Measurements from ENCODE around the gene PSMD8. TPM values are rescaled to one million over a fixed set of nuclear protein-coding genes. Genes with fewer than 3 reads are reported as not detected.
"Not testable (repeated sequence)": the region's sequence is repeated elsewhere in the genome, so short reads cannot be mapped to it uniquely, and the experiment has no call there.

PSMD8 gene
- total RNA-seq, 2 donors from 2014 or later, result 121 to 139 TPM

- intact Hi-C loops (cut with DNase I), result no loop called here
- DNase-seq (ENCODE audit: low spot score), result no peak
These were observed 14.0 kb upstream of the PSMD8 start for GRCh38 chr19:38360351-38360750.

GRCh38 chr19:38360839-38361631 lies 13.3 kb upstream of the PSMD8 start:
- intact Hi-C loops (cut with DNase I), result no loop called here
- DNase-seq (ENCODE audit: low spot score), result no peak

GRCh38 chr19:38361633-38362075 lies 12.7 kb upstream of the PSMD8 start:
- intact Hi-C loops (cut with DNase I), result no loop called here
- peak; percentile 89 for DNase-seq (ENCODE audit: low spot score)

- peak; percentile 94 for DNase-seq (ENCODE audit: low spot score)
- intact Hi-C loops (cut with DNase I), result no loop called here
These were observed 12.1 kb upstream of the PSMD8 start for GRCh38 chr19:38362076-38362945.

GRCh38 chr19:38362946-38363688 lies 11.3 kb upstream of the PSMD8 start:
- intact Hi-C loops (cut with DNase I); DNase-seq (ENCODE audit: low spot score): not testable (repeated sequence)

GRCh38 chr19:38367041-38367440 lies 7.3 kb upstream of the PSMD8 start:
- no peak for DNase-seq (ENCODE audit: low spot score)
- intact Hi-C loops (cut with DNase I), result no loop called here

- no peak for DNase-seq (ENCODE audit: low spot score)
- intact Hi-C loops (cut with DNase I), result no loop called here
These were observed 4.8 kb upstream of the PSMD8 start for GRCh38 chr19:38369584-38369983.

GRCh38 chr19:38370299-38370698 lies 4.1 kb upstream of the PSMD8 start:
- no peak for DNase-seq (ENCODE audit: low spot score)
- intact Hi-C loops (cut with DNase I), result no loop called here

GRCh38 chr19:38371081-38371480 lies 3.3 kb upstream of the PSMD8 start:
- intact Hi-C loops (cut with DNase I), result no loop called here
- DNase-seq (ENCODE audit: low spot score), result no peak

GRCh38 chr19:38373907-38374331 lies 452 bp upstream of the PSMD8 start:
- intact Hi-C loops (cut with DNase I), result no loop called here
- no peak for DNase-seq (ENCODE audit: low spot score)

GRCh38 chr19:38375098-38375493 lies 725 bp downstream of the PSMD8 start:
- intact Hi-C loops (cut with DNase I), result no loop called here
- no peak for DNase-seq (ENCODE audit: low spot score)

- intact Hi-C loops (cut with DNase I), result no loop called here
- DNase-seq (ENCODE audit: low spot score), result no peak
These were observed 1.4 kb downstream of the PSMD8 start for GRCh38 chr19:38375748-38376147.

- intact Hi-C loops (cut with DNase I), result no loop called here
- no peak for DNase-seq (ENCODE audit: low spot score)
These were observed 2.2 kb downstream of the PSMD8 start for GRCh38 chr19:38376576-38376975.

- intact Hi-C loops (cut with DNase I), result no loop called here
- no peak for DNase-seq (ENCODE audit: low spot score)
These were observed 2.7 kb downstream of the PSMD8 start for GRCh38 chr19:38377052-38377451.

GRCh38 chr19:38378866-38379265 lies 4.5 kb downstream of the PSMD8 start:
- intact Hi-C loops (cut with DNase I), result no loop called here

GRCh38 chr19:38381138-38381537 lies 6.8 kb downstream of the PSMD8 start:
- intact Hi-C loops (cut with DNase I), result no loop called here
- no peak for DNase-seq (ENCODE audit: low spot score)

More at GRCh38 chr19:38378866-38379265, 4.5 kb downstream of the PSMD8 start:
- DNase-seq (ENCODE audit: low spot score), result no peak

GRCh38 chr19:38383184-38383583 lies 8.8 kb downstream of the PSMD8 start:
- DNase-seq (ENCODE audit: low spot score), result no peak
- intact Hi-C loops (cut with DNase I), result no loop called here

GRCh38 chr19:38383743-38384142 lies 9.4 kb downstream of the PSMD8 start:
- intact Hi-C loops (cut with DNase I), result loop anchor here in 1 of 2 donors (2.0 kb wide), 1 partner anchor 1003 kb away; no protein-coding TSS in a partner anchor
- DNase-seq (ENCODE audit: low spot score), result no peak

- intact Hi-C loops (cut with DNase I), result loop anchor here in 1 of 2 donors (2.0 kb wide), 1 partner anchor 1002 kb away; no protein-coding TSS in a partner anchor
- no peak for DNase-seq (ENCODE audit: low spot score)
These were observed 10.0 kb downstream of the PSMD8 start for GRCh38 chr19:38384209-38385027.
